ENCODE results near the gene SLC9A3. TPM values are rescaled to one million over a fixed set of nuclear protein-coding genes. Genes with fewer than 3 reads are reported as not detected.

The SLC9A3 gene
- 9.9 TPM for total RNA-seq

DNA sequence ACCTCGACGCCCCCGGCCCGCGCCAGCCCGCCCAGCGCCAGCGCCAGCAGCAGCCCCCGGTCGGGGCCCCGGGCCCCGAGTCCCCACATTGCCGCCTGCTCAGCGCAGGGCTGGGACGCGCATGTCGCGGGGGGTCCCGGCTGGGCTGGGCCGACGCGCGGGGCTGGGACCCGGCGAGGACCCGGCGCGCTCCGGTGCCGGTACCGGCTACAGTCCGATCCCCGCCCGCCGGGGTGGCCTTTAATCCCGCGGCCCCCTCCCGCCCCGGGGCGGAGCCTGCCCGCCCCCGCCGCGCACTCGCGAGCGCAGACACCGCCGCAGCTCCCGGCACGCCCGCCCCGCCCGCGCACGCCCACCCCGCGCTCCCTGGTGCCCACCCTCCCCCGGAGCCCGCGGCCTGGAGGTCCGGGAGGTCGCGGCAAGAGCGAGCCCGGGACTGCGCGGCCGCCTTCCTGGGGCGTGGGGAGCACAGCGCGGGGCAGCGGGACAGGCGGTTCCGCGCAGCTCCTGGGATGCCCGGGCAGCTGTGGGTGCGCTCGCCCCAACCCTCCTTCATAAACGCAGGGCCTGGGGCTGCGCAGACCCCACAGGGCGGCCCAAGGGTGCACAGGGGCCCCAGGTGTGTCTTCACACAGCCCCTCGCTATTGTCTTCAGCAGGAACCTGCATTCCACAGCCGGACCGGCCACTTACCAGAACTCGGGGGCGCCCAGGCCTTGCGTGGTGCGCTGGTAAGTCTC is at the start of gene SLC9A3:
TSS of gene SLC9A3 (minus strand) at position 216 of the 739 bp plus-strand sequence.
- no peaks in the 10 kb centered on the region for H3K36me3 ChIP-seq
- no peaks in the 10 kb centered on the region for H3K9me3 ChIP-seq
- H3K27me3 ChIP-seq = peaks cover 12% of the 10 kb centered on the region
- no peak for DNase-seq (ENCODE audit: low spot score in 2 of 2)
- intact Hi-C loops (cut with DNase I) = no loop called here
- peak within 1 kb of the TSS; percentile 19 to 30 for H3K4me3 ChIP-seq
- H3K27ac ChIP-seq = no peak within 1 kb of the TSS
- no peaks in the 10 kb centered on the region for H3K4me1 ChIP-seq
- TF ChIP-seq, protein P1, sequence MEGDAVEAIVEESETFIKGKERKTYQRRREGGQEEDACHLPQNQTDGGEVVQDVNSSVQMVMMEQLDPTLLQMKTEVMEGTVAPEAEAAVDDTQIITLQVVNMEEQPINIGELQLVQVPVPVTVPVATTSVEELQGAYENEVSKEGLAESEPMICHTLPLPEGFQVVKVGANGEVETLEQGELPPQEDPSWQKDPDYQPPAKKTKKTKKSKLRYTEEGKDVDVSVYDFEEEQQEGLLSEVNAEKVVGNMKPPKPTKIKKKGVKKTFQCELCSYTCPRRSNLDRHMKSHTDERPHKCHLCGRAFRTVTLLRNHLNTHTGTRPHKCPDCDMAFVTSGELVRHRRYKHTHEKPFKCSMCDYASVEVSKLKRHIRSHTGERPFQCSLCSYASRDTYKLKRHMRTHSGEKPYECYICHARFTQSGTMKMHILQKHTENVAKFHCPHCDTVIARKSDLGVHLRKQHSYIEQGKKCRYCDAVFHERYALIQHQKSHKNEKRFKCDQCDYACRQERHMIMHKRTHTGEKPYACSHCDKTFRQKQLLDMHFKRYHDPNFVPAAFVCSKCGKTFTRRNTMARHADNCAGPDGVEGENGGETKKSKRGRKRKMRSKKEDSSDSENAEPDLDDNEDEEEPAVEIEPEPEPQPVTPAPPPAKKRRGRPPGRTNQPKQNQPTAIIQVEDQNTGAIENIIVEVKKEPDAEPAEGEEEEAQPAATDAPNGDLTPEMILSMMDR (IDR thresholded peaks at IDR 0.05) = no peak

DNA sequence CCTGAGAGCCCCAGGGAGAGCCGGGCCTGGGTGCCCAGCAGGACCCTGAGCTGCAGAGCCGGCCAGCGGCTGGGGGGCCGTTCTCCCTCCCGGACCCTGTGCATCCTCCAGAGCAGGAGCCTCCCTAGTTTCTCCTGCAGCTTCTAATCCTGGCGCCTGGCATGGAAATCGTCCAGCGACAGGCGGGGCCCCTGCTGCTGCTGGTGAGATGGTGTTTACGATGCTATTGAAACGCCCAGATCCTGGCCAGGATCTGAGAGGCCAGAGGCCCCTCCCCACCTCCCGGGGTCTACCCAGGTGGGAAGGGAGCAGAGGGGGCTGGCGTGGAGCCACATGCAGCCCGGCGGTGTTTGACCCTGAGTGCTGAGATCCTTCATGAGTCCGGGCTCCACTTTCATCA is 49.7 kb upstream of the SLC9A3 start:
- H3K27me3 ChIP-seq = no peaks in the 10 kb centered on the region
- H3K4me3 ChIP-seq = no peak overlapping the region
- no peak overlapping the region for H3K27ac ChIP-seq
- peaks cover 0 to 4% of the 10 kb centered on the region in 2 donors for H3K9me3 ChIP-seq
- DNase-seq (ENCODE audit: low spot score in 2 of 2) = no peak
- H3K36me3 ChIP-seq = no peaks in the 10 kb centered on the region
- TF ChIP-seq, protein P1 (IDR thresholded peaks at IDR 0.05) = no peak
- H3K4me1 ChIP-seq = no peaks in the 10 kb centered on the region
- intact Hi-C loops (cut with DNase I) = no loop called here

DNA sequence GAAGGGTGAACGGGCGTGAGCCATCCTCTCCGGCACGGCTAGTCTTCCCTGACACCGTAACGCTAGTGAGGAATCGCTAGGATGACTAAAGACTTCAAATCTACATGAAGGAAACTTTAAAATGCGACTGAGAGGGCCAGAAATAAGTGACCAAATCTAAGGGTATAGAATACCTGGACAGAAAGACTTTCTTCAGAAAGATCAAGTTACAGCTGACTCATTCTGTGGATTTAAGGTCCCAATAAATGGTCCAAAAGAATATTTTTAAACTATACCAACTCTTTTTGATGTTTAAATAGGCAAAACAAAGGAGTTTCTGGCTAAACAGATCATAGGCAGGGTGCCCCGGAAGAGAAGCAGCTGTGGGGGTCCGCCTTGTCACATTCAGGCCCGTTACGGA is 49.0 kb upstream of the SLC9A3 start:
- Histone ChIP-seq H3K4me1 (no peaks in the 10 kb centered on the region), H3K27me3 (no peaks in the 10 kb centered on the region), H3K4me3 (no peak overlapping the region), H3K9me3 (peaks cover 0 to 4% of the 10 kb centered on the region in 2 donors), H3K27ac (no peak overlapping the region), H3K36me3 (no peaks in the 10 kb centered on the region)
- DNase-seq (ENCODE audit: low spot score in 2 of 2) = no peak
- intact Hi-C loops (cut with DNase I) = no loop called here
- TF ChIP-seq, protein P1 (IDR thresholded peaks at IDR 0.05) = no peak

DNA sequence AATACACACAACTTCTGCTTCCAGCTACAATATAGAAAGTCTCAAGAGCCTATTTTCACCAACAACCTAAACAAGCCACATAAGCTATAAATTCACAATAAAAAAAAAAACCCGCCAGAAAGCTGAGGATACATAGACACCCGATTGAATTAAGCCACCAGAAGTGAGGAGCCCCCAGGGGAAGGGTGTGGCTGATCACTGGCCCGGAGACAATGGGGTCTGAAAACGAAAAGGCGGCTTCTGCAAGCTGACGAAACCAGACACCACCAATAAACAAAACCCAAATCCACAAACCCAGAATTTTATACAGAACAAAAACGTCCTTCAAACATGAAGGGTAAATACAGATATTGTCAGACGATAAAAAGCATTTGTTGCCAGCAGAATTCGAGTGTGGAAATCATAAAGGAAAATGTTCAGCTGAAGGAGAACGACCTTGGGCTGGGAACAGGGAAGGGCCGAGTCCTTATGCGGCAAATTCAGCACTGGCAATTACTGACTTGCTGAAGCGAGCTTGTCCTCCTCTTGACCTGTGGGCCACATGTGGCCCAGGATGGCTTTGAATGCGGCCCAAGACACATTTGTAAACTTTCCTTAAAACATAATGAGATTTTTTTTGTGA is 48.3 kb upstream of the SLC9A3 start:
- intact Hi-C loops (cut with DNase I) = no loop called here
- no peak overlapping the region for H3K27ac ChIP-seq
- H3K27me3 ChIP-seq = no peaks in the 10 kb centered on the region
- TF ChIP-seq, protein P1 (IDR thresholded peaks at IDR 0.05) = no peak
- H3K4me1 ChIP-seq = no peaks in the 10 kb centered on the region
- H3K9me3 ChIP-seq = peaks cover 0 to 4% of the 10 kb centered on the region in 2 donors
- H3K4me3 ChIP-seq = no peak overlapping the region
- DNase-seq (ENCODE audit: low spot score in 2 of 2) = no peak
- no peaks in the 10 kb centered on the region for H3K36me3 ChIP-seq

DNA sequence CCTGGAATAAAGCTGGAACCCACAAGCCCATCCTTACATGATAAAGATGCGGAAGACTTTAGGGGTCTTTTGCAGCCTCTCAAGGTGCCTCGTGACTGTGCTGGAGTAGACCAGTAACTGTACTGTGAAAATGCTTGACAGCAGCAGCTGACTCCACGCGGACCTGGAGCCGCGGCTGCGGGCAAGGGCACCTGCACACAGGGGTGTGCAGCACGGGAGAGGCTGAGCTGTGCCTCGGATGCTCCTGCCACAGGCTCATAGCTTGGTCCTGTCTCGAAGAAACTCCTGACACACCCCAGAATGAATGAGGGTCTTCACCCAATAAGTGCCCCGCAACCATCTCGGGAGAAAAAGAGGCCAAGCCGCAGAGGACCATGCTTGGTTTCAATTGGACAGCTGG is 47.5 kb upstream of the SLC9A3 start:
- TF ChIP-seq, protein P1 (IDR thresholded peaks at IDR 0.05) = no peak
- no peak for DNase-seq (ENCODE audit: low spot score in 2 of 2)
- H3K27me3 ChIP-seq = no peaks in the 10 kb centered on the region
- intact Hi-C loops (cut with DNase I) = no loop called here
- H3K4me3 ChIP-seq = no peak overlapping the region
- no peak overlapping the region for H3K27ac ChIP-seq
- no peaks in the 10 kb centered on the region for H3K4me1 ChIP-seq
- no peaks in the 10 kb centered on the region for H3K36me3 ChIP-seq
- peaks cover 0 to 4% of the 10 kb centered on the region in 2 donors for H3K9me3 ChIP-seq
